G401 (cell line): ENCODE measurements around the gene MACROD1. TPM values are rescaled to one million over a fixed set of nuclear protein-coding genes. Genes with fewer than 3 reads are reported as not detected.

Source experiments
- DNase-seq: peaks from one replicate; pipeline ENCODE4 v3.0.0-alpha.2; 2015; ENCODE audit warnings: low spot score
- in situ Hi-C: cut with HindIII; loops from 2 replicates; pipeline ENCODE4 v1.10.0; 2016; ENCODE audit warnings: low sequenced_read_pairs, mixed read lengths
- total RNA-seq: library from RNA; depleted of rRNA; stranded (reverse); fragments of >200 nt; shearing (Covaris generic); gene quantifications from 2 replicates; pipeline ENCODE4 v1.2.3, GENCODE V29; 2014

Gene MACROD1
- total RNA-seq, 1 experiment from 2014 or later = 85.0 TPM

DNA sequence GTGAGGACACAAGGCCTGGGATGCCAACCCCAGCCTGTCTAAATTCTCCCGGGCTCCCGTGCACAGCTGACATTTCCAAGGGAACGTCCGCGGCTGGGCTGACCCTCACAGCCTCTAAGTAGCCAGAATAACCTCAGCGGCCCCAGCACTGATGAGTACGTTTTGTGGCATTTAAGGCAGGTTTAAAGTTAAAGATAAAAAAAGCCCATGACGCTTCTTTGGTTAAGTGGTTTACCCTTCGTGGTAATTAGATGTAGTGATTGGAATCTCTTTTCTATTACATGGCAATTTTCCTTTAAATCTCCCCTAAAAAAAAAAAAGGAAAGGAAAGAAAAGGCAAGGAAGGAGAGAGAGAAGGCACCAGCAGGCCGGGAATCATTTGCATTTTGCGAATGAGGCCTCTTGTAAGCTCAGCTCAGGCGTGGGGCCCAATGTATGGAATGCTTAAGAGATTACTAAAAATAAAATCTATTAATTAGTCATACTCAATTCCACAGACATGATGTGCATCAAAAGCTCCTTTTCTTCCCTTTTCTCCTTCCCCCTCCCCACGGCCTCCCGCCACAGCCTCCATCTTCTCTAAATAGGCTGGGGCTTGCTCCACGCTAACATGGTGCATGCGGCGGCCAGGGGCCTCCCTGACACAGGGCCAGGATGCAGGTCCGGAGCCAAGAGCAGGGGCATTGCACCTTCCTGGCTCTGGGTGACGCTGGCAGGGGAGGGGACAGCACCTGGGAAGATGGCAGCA, 44.1 kb downstream of the MACROD1 start:
- in situ Hi-C loops = no loop called here
- DNase-seq = no peak

DNA sequence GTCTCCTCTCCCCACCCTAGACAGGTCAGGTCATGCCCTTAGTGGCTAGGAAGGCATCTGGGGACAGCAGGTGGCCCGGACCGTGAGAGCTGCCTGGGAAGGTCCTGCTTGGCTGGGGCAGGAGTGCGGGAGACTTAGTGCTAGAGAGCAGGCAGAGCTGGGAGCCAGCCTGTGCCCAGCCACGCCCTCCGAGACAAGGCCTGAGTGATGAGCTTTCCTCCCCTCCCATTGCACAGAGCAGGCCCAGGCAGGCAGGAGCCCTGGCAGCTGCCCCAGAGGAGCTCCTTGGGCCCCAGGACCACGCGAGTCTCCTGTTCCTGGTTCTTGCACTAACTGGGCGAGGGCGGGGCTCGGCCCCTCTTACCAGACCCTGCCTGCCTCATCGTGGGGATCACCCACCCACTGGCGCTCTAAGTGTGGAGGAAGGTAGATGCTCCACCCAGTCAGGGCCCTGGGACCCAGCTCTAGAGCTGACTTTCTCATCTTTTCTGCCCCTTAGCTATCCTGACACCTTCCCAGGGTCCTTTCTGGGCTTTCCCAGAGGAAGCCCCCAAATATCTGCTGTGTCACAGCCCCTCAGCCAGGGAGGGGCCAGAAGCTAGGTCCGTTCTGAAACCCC, 44.9 kb downstream of the MACROD1 start:
- in situ Hi-C loops = no loop called here
- no peak for DNase-seq

DNA sequence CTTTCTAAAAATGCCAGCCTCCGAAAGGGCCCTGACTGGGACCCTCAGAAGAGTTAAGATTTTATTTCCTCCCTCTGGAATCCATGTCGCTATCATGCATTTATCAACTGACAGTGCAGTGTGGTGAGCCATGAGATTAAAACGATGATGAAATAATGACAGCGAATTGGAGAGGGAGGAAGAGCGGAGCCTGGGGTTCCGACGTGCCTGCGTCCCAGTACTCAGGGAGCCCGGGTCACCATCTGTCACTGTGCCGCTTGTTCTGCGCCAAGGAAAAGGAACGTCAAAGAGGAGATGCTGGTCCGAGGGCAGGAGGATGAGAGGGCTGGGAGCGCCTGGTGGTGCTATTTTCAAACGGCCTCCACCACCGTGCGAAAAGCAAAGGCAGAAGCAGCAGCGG, 46.2 kb downstream of the MACROD1 start:
- DNase-seq = peak; percentile 79
- in situ Hi-C loops = loop anchor here (5.0 kb wide), 1 partner anchor 97 kb away; no protein-coding TSS in a partner anchor

DNA sequence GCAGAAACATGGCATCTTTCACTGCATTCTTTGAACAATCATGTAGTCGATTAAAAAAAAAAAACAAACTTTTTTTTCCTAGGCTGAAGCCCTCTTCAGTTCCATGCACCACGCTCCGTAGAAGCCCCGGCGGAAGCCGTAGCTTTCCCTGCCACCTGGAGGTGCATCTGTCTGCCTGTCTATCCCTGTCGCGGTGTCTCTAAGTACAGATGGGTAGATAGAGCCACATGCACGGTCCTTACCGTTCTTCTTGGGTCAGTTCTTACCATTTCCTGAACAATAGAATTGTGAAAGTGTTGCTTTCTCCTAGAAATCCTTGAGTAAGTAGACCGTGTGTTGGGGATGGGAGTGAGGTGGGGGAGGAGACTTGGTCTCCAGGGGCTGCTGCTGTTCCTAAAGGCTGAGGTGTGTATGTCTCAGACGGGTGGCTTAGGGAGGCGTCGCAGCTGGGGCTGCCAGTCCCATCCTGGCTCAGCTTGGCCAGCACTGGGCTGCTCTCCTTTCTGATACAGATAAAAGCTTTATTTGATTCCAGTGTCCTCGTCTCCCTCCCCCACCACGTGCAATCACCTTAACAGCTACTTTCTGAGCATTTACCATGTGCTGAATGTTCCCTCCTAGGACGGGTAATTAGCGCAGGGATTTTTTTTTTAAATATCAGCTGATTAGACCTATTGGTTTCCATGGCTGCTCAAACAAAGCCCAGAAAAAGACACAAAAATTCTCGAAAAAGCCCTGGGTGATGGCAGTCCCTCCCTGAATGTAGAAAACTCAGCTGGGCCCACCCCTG, 46.8 kb downstream of the MACROD1 start:
- no peak for DNase-seq
- in situ Hi-C loops = loop anchor here (5.0 kb wide), 1 partner anchor 97 kb away; no protein-coding TSS in a partner anchor

DNA sequence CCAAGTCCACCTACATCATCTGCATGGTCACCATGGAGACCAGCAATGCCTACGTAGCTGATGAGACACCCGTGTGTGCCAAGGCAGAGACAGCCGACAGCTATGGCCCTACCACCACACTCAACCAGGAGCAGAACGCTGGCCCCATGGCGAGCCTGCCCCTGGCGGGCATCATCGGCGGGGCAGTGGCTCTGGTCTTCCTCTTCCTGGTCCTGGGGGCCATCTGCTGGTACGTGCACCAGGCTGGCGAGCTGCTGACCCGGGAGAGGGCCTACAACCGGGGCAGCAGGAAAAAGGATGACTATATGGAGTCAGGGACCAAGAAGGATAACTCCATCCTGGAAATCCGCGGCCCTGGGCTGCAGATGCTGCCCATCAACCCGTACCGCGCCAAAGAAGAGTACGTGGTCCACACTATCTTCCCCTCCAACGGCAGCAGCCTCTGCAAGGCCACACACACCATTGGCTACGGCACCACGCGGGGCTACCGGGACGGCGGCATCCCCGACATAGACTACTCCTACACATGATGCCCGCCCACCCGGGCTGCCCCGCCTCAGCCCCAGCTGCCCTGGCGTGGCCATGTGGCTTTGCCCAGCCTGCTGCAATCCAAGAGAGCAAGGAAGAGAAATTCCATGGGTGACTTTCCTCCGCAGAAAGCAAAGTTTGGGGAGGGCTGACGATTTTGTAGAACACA, 48.0 kb downstream of the MACROD1 start:
- DNase-seq = no peak
- in situ Hi-C loops = loop anchor here (5.0 kb wide), 1 partner anchor 96 kb away; no protein-coding TSS in a partner anchor

DNA sequence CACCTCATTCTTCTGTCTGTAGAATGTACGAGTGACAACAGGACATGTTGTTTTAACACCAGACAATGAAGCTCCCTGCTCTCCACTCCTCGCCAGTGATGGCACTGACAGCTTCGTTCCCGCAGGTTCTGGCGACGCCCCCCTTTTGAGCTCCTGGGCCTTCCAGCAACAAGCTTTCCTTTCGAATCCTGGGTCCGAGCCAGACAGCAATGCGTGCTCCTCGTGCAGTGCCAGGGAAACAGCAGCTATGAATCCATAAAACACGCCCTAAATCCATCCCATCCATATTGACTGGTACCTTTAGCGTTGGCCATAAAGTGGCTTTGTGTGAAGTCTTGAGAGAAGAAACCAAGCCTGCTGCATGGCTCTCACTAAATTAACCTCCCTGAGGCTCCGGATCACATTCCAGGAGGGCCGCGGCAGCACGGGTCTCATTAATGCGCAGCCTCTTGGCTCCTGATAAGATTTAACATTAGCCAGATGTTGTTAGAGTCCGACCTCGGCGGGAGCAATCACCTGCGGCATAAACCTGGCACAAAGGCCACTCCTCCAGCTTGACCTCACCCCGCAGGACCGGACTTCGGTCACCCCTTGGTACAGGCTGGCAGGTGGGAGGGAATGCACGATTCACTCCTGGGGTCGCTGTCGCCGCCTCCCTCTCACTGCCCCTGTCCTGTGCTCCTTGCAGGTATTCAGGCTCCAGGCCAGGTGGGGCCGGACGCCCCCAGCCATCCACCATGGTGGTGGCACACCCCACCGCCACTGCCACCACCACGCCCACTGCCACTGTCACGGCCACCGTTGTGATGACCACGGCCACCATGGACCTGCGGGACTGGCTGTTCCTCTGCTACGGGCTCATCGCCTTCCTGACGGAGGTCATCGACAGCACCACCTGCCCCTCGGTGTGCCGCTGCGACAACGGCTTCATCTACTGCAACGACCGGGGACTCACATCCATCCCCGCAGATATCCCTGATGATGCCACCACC, 50.1 kb downstream of the MACROD1 start:
- in situ Hi-C loops = loop anchor here (5.0 kb wide), 1 partner anchor 94 kb away; no protein-coding TSS in a partner anchor
- DNase-seq = no peak

DNA sequence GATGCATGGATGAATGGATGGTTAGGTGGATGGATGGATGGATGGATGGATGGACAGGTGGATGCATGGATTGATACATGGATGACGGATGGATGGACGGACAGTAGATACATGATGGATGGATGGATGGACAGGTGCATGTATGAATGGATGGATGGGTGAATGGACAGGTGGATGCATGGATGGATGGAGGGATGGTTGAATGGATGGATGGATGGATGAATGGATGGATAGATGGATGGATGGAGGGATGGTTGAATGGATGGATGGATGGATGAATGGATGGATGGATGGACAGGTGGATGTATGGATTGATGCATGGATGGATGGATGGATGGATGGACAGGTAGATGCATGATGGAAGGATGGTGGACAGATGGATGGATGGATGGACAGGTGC, 51.7 kb downstream of the MACROD1 start:
- in situ Hi-C loops = no loop called here
- no peak for DNase-seq

DNA sequence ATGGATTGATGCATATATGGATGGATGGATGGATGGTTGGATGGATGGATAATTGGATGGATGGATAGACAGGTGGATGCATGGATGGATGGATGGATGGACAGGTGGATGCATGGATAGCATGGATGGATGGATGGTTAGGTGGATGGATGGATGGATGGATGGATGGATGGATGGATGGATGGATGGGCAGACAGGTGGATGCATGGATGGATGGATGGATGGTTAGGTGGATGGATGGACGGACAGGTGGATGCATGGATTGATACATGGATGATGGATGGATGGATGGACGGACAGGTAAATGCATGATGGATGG, 52.5 kb downstream of the MACROD1 start:
- in situ Hi-C loops = no loop called here
- DNase-seq = no peak

DNA sequence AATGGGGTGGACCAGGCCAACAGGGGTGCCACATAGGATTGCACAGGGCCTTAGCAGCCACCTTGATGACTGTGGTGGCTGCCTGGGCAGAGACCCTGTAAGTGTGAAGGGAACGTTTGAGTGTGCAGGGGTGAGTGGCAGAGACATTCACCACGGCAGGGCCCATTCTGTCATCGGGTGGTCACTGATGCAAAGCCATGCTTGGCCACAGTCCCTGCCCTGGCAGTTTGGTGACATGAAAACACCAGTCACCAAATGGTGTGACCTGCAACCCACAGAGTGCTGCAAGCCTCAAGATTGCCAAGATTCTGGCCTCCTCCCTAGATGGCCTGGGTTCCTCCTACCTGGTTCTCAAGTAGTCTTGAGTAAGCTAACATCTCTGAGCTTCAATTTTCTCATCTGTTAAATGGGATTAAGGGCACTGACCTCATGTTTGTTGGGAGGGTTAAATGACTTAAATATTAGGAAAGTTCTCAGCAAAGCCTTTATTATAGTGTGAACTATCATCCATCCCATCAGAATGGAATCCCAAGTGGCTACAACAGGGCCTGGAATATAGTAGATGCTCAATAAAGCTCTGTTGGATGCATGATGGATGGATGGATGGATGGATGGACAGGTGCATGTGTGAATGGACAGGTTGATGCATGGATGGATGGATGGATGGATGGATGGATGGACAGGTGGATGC, 53.0 kb downstream of the MACROD1 start:
- no peak for DNase-seq
- in situ Hi-C loops = no loop called here

DNA sequence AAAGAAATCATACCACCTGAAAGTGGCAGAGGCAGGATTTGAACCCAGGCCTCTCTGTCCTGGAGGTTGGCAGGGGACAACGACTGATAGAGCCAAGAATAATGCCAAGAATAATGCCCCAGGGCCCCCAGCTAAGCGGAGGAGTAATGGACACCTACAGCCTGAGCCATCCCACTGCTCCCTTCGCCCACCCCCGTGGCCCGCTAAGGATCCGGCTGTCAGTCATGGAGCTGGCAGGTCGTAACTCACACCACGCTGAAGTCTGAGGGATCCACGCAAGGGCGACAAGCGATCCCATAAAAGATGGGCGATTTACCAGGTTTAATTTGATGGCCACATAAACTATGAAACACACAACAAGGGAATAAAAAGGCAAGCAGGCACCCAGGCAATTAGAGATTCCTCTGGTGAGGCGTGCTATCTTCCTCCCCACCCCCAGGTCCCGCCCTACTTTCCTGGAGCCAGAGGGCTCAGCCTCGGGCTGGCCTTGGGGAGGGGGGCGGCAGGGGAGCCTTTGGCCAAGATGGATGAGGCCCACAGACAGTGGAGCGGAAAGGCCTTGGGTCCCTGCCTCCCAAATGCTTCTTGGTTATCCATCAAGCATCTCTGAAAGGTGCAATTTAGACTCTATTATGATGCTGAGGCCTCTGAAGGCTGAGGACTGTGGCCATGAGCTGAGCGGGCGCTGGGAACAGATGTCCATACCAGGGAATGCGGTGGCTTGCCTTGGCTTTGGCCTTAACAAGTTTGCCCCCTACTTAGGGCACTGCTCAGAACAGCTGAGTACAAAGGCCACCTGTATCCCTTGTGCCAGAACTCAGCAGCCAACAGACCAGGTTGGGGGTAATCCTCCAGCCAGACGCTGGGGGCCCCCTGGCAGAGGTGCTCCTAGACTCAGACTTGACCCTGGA, 55.2 kb downstream of the MACROD1 start:
- in situ Hi-C loops = no loop called here
- DNase-seq = no peak

DNA sequence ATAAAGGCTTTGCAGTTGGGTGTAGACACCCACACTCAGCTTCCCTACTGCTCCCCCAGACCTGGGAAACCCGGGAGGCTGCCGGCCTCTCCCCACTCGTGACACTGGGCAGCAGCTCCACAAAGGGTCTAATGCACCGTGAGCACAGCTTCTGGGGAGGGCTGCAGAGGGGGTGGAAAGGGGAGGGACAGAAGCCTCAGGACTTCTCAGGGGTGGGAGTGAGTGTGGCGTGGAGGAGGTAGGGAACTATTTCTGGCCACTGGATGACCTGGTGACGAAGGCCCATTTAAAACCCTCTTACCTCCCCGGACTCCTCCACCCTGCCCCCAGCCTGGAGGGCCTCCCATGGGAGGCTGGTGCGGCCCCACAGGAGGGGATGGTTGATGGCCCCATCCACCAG, 56.6 kb downstream of the MACROD1 start:
- in situ Hi-C loops = no loop called here
- DNase-seq = no peak

DNA sequence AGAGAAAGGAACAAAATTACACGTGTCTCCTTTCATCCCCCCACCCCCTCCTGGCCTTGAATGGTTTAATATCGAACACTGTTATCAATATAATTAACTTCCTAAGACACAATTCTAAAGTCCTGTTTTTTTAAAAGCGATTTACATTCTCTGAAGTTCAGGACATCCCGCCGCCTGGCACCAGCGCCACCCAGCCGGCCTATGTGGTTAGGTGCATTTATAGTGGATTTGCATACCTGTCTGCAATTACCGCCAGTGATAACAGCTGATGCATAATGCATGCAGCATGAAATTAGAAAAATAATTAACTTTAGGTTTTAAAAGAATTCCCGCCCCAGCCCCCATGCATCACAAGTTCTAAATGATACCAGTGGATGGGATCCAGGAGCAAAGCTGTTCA, 58.6 kb downstream of the MACROD1 start:
- in situ Hi-C loops = no loop called here
- DNase-seq = no peak

DNA sequence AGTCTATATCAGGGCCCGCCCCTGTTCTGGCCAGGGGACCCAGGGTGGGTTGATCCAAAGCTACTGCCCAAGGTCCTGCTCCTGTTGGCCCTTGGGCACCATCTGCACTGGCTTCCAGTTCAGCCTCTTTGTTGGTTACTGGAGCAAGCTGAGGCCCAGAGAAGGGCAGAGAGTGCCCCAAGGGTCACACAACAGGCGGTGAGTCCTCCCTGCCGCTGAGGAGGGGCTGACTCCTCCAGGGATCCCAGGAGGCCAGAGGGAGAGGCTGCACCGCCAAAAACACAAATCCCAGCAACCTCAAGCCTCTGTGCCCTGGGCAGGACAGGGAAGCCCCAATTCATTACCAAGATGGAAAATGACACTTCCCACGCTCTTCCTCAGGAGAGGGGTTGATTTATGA, 61.3 kb downstream of the MACROD1 start:
- in situ Hi-C loops = no loop called here
- no peak for DNase-seq

DNA sequence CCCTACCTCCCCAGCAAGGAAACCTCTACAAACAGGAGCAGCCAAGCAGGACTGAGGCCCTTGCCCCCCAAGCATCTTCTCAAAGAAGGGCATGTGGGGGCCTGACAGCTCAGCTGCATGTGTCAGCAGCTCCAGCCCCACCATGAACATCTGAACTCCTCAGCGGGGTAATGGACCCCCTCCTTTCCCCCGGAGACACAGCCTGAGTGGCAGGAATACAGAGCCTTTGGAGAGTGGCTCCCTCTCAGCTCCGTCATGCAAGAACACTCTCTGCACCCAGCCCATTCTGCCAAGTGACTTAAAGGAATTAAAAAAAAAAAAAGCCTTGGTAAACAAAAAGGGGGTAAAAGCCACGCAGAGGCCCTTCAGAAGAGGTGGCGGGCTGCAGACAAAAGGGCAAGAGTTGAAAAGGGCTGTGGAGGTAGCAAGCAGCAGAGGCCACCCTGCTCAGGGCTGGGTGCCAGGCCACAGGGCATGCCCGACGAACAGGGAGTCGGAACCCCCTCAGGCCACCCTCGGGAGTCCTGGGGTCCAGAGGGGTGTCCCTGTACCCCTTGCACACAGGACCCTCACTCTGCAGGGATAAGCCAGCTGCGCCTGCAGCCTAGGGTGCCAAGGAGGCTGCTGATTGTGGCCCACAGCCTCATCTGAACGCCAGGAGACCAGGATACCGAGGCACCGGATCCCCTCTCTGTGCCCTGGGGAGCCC, 62.5 kb downstream of the MACROD1 start:
- in situ Hi-C loops = no loop called here
- no peak for DNase-seq

DNA sequence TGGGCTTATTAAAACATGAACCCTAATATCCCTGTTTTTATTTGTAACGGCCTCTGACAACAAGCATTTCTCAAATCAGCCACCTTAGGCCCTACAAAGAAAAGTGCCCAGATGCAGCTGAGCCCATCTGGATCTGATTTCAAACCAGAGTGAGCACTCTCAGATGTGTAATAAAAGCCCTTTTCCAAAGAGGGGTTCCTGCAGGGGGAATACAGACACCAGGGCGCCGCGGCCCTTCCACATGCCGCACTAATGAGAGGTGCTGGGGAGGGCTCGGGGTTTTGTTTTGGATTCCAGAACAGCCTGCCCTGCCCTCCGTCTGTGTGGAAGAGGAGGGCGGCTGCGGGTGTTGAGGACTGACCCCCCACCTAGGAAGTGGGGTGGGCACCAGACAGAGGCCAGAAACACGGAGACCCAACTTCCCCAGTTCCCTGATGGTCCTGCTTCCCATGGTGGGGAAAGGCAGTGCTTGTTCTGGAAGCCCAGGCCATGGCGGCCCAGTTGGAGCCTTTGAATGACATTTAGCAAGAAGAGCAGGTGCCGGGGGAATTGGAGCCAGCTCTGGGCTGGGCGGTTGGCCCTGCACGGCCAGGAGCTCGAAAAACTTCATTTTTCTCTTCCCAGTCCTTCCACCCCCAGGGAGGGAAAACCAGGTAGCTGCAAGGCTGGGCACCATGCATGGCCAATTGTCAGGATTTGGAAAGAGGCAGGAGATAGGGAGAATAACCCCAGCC, 63.7 kb downstream of the MACROD1 start:
- in situ Hi-C loops = no loop called here
- peak; percentile 59 for DNase-seq

DNA sequence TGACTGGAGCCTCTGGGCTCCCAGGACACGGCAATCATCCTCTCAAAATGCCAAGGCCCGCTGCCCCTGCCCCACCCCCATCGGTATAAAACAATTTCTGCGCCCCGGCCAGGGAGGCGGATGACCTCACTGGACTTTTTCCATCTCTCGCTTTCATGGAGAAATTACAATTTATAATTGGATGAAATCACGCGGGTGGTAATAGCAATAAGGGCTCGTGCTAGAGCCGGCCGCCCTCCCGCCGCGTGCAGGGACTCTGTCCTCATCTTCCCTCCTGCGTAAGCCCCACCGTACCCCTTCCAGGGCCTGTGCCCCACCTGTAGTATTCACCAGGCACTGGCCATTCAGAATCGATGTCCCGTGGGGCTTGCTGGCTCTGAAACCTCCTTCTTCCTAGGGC, 64.5 kb downstream of the MACROD1 start:
- DNase-seq = peak; percentile 55
- in situ Hi-C loops = no loop called here
